ENCODE measurements around the gene PLCH1. TPM values are rescaled to one million over a fixed set of nuclear protein-coding genes. Genes with fewer than 3 reads are reported as not detected.

Gene PLCH1
- polyA plus RNA-seq, 1 experiment = 0.06 TPM

DNA sequence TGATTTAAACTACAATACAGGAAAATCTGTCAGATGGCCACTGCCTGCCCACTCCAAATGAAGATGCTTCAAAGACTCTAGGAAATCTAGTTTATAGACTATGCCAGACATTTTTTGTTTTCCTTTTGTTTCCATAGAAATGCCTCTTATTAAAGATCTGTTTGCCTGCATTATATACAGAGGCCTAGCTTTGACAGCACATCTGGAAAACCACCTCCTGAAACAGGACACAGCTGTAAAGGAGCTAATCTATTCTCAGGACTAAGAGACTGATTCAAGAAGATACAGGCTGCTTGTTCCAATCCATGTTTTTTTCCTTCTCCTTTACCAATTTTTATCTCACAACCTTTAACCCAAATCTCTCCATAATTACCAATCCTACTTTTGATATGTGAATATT is 376.1 kb downstream of the PLCH1 start:
- no peaks in the 10 kb centered on the region for H3K36me3 ChIP-seq (ENCODE audit: control insufficient read depth, insufficient read depth, low read length)
- ChIA-PET CTCF (interaction anchor here (0.6 to 0.9 kb wide), 2 partner anchors 13 to 341 kb away, joined by 3 read pairs; no protein-coding TSS in a partner anchor), POLR2A (no interaction called here)
- no peaks in the 10 kb centered on the region for H3K27me3 ChIP-seq (ENCODE audit: control insufficient read depth, insufficient read depth, low read length)
- TF ChIP-seq, protein P1, sequence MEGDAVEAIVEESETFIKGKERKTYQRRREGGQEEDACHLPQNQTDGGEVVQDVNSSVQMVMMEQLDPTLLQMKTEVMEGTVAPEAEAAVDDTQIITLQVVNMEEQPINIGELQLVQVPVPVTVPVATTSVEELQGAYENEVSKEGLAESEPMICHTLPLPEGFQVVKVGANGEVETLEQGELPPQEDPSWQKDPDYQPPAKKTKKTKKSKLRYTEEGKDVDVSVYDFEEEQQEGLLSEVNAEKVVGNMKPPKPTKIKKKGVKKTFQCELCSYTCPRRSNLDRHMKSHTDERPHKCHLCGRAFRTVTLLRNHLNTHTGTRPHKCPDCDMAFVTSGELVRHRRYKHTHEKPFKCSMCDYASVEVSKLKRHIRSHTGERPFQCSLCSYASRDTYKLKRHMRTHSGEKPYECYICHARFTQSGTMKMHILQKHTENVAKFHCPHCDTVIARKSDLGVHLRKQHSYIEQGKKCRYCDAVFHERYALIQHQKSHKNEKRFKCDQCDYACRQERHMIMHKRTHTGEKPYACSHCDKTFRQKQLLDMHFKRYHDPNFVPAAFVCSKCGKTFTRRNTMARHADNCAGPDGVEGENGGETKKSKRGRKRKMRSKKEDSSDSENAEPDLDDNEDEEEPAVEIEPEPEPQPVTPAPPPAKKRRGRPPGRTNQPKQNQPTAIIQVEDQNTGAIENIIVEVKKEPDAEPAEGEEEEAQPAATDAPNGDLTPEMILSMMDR (IDR thresholded peaks at IDR 0.05; ENCODE audit: insufficient read depth, low read depth, low read length) = no peak
- H3K4me3 ChIP-seq (ENCODE audit: low read depth, low read length) = no peak overlapping the region
- no peak for DNase-seq (ENCODE audit: low read depth)

DNA sequence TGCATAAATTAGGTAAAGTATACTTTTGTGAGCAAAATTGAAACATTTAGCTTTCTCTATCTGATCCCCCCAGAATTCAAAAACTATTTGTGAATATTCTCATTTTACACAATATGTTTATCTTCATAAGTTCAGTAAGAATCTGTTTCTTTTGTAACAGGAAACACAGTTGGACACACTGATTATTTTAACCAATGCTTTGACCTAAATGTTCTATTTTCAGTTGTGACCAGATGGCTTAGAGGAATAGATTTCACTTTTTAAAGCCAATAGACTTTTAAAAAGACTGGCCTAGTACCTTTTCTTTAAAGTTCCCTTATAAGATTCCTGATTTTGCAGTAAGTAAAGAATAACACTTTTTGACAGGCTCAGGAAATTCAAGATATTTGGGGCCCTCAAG is 377.4 kb downstream of the PLCH1 start:
- TF ChIP-seq, protein P1 (IDR thresholded peaks at IDR 0.05; ENCODE audit: insufficient read depth, low read depth, low read length) = no peak
- DNase-seq (ENCODE audit: low read depth) = no peak
- Histone ChIP-seq H3K27me3 (ENCODE audit: control insufficient read depth, insufficient read depth, low read length) (no peaks in the 10 kb centered on the region), H3K36me3 (ENCODE audit: control insufficient read depth, insufficient read depth, low read length) (no peaks in the 10 kb centered on the region), H3K4me3 (ENCODE audit: low read depth, low read length) (no peak overlapping the region)
- CTCF ChIA-PET = interaction anchor here (1.4 kb wide), 1 partner anchor 15 kb away, joined by 5 read pairs; no protein-coding TSS in a partner anchor
- POLR2A ChIA-PET = no interaction called here

DNA sequence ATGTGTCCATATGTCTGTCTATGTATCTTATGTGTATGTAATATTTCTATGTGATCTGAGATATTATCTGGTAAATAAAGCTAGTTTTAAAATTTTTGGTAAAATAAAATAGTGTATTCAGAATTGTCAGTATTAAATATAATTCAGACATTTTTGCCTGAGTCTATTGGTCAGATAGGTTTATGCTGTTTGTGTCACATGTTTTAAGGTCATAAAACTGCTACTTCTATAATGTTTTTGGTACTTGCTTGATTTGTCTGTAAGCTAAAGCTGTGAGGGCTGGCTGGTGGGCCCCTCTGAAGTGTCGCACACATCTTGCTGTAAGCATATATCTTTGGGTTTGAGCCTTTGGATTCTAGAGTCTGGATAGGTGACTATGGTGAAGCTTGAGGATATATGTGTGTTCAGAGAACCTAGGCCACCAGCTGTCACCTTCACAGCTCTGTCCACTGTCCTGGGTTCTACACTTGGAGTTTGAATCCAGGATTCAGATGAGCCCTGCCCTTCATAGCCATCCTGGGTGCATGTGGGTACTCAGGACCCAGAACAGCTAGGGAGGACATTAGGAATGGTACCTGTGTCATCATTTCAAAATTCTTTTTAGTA is 379.6 kb downstream of the PLCH1 start:
- TF ChIP-seq, protein P1 (IDR thresholded peaks at IDR 0.05; ENCODE audit: insufficient read depth, low read depth, low read length) = no peak
- DNase-seq (ENCODE audit: low read depth) = no peak
- Histone ChIP-seq H3K27me3 (ENCODE audit: control insufficient read depth, insufficient read depth, low read length) (no peaks in the 10 kb centered on the region), H3K4me3 (ENCODE audit: low read depth, low read length) (no peak overlapping the region), H3K36me3 (ENCODE audit: control insufficient read depth, insufficient read depth, low read length) (no peaks in the 10 kb centered on the region)
- ChIA-PET CTCF (interaction anchor here (1.0 to 1.5 kb wide), 4 partner anchors 17 to 608 kb away, joined by 3 to 7 read pairs (median 3); no protein-coding TSS in a partner anchor), POLR2A (no interaction called here)

DNA sequence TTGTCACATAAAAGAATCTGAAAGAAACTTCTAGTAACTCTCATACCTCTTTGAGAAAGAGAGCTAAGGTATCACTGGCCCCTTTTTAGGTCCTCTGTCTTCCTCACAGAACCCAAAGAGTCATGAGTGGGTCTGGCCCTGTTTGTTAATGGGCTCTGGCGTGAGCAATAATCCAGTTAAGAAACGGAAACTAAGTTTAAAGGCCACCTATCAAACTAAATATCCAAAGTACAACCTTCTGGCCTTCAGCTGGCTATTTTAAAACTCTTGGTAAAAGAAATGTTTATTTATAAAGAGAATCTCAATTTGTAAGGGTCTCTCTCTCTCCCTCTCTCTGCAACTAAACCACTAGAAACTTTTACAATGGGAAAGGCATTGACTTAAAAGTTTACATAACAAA is 380.4 kb downstream of the PLCH1 start:
- CTCF ChIA-PET = no interaction called here
- Histone ChIP-seq H3K4me3 (ENCODE audit: low read depth, low read length) (no peak overlapping the region), H3K36me3 (ENCODE audit: control insufficient read depth, insufficient read depth, low read length) (no peaks in the 10 kb centered on the region), H3K27me3 (ENCODE audit: control insufficient read depth, insufficient read depth, low read length) (no peaks in the 10 kb centered on the region)
- TF ChIP-seq, protein P1 (IDR thresholded peaks at IDR 0.05; ENCODE audit: insufficient read depth, low read depth, low read length) = no peak
- no peak for DNase-seq (ENCODE audit: low read depth)
- POLR2A ChIA-PET = no interaction called here

DNA sequence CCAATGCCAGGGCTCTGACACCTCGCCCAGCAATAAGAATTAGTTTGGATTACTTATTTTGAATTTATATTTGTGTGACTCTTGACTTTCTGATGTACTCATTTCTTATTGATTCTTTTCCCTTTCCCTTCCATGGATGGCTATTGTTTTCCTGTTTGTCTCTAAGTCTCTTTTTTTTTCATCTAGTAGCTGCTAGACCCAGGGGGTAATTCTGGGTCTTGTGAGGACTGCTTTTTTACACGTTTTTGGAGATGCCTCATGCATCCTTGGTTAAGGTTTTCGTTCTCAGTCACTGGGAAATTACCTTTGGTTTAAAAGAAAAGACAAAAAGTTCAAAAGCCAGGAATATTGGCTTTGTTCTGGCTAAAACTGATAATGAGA is 381.2 kb downstream of the PLCH1 start:
- ChIA-PET CTCF (interaction anchor here (0.8 kb wide), 1 partner anchor 19 kb away, joined by 3 read pairs; no protein-coding TSS in a partner anchor), POLR2A (no interaction called here)
- Histone ChIP-seq H3K27me3 (ENCODE audit: control insufficient read depth, insufficient read depth, low read length) (no peaks in the 10 kb centered on the region), H3K36me3 (ENCODE audit: control insufficient read depth, insufficient read depth, low read length) (no peaks in the 10 kb centered on the region), H3K4me3 (ENCODE audit: low read depth, low read length) (no peak overlapping the region)
- TF ChIP-seq, protein P1 (IDR thresholded peaks at IDR 0.05; ENCODE audit: insufficient read depth, low read depth, low read length) = no peak
- no peak for DNase-seq (ENCODE audit: low read depth)

Data from BJ (cell line).